H1 (cell line): ENCODE measurements around the gene RBM27. TPM values are rescaled to one million over a fixed set of nuclear protein-coding genes. Genes with fewer than 3 reads are reported as not detected.

Experiments used
- CTCF ChIA-PET: fragments of 300-600 bp; sonication (Branson Sonifier 250); formaldehyde crosslinking; loops from one replicate; lab custom pipeline; 2021; ENCODE audit not compliant: partially characterized antibody; lab: Charles Lee
- POLR2A ChIA-PET: fragments of 300-600 bp; sonication (Branson Sonifier 250); formaldehyde crosslinking; loops from one replicate; lab custom pipeline; 2021; ENCODE audit warnings: inconsistent platforms; ENCODE audit not compliant: partially characterized antibody; lab: Charles Lee
- DNase-seq, 2 experiments: peaks; one replicate each; pipeline versions ENCODE4 v3.0.0 to v3.0.0-alpha.2; 2010 to 2022; ENCODE audit warnings: low spot score in 2 of 2, low read depth in 1 of 2, mixed read lengths in 1 of 2
- FAIRE-seq: peaks from 2 replicates; lab custom pipeline; 2011; peaks lifted over from hg19 to GRCh38; lab: Jason Lieb, UNC
- H2AFZ ChIP-seq: 2 replicates; pipeline ENCODE4 v1.8.1; 2012; ENCODE audit warnings: low read length, inconsistent platforms
- H2AK5ac ChIP-seq: 2 replicates; pipeline ENCODE4 v1.6.1; 2013; ENCODE audit warnings: low read depth, low read length
- H2BK120ac ChIP-seq: replicated peaks from 2 replicates; pipeline ENCODE3; 2013; ENCODE audit warnings: low read depth, low read length, inconsistent platforms
- H2BK12ac ChIP-seq: 2 replicates; pipeline ENCODE4 v1.6.1; 2013; ENCODE audit warnings: low read depth, low read length
- H2BK15ac ChIP-seq: 2 replicates; pipeline ENCODE4 v1.6.1; 2013; ENCODE audit warnings: low read length
- H2BK20ac ChIP-seq: 2 replicates; pipeline ENCODE4 v1.6.1; 2013; ENCODE audit warnings: low read length
- H2BK5ac ChIP-seq: 2 replicates; pipeline ENCODE4 v1.6.1; 2013; ENCODE audit warnings: low read depth, low read length
- H3K14ac ChIP-seq: 2 replicates; pipeline ENCODE4 v1.6.1; 2013; ENCODE audit warnings: inconsistent platforms; ENCODE audit not compliant: insufficient read length
- H3K18ac ChIP-seq: 2 replicates; pipeline ENCODE4 v1.6.1; 2013; ENCODE audit warnings: low read length; ENCODE audit errors: extremely low read depth
- H3K23ac ChIP-seq: 2 replicates; pipeline ENCODE4 v1.6.1; 2013; ENCODE audit warnings: inconsistent platforms; ENCODE audit not compliant: insufficient read length
- H3K23me2 ChIP-seq: 2 replicates; pipeline ENCODE4 v1.6.1; 2013; ENCODE audit warnings: low read depth, low read length
- H3K27ac ChIP-seq: 2 replicates; pipeline ENCODE4 v1.6.1; 2011; ENCODE audit warnings: low read depth, low read length, inconsistent platforms
- H3K27me3 ChIP-seq, 4 experiments: replicated peaks in 1 of 4; 1 replicate in 1 of 4; 2 replicates in 3 of 4; pipeline versions ENCODE4 v1.6.1 to v1.8.1; 2011 to 2013; ENCODE audit warnings: low read length in 3 of 4, mild to moderate bottlenecking in 3 of 4, inconsistent platforms in 2 of 4, mixed read lengths in 2 of 4, moderate library complexity in 1 of 4; ENCODE audit not compliant: control insufficient read depth in 3 of 4, insufficient read depth in 3 of 4; ENCODE audit errors: extremely low read depth in 1 of 4
- H3K36me3 ChIP-seq, 4 experiments: 2 replicates each; pipeline versions ENCODE4 v1.6.1 to v1.8.1; 2011 to 2013; ENCODE audit warnings: mild to moderate bottlenecking in 4 of 4, low read length in 3 of 4, moderate library complexity in 2 of 4, control low read depth in 1 of 4, inconsistent platforms in 1 of 4; ENCODE audit not compliant: insufficient read depth in 4 of 4, control insufficient read depth in 2 of 4
- H3K4ac ChIP-seq: replicated peaks from 2 replicates; pipeline ENCODE3; 2013; ENCODE audit warnings: low read length, low read depth, mixed read lengths, inconsistent platforms; ENCODE audit not compliant: insufficient read length
- H3K4me1 ChIP-seq, 4 experiments: replicated peaks in 1 of 4; 1 replicate in 1 of 4; 2 replicates in 3 of 4; pipeline versions ENCODE4 v1.6.1 to v1.8.1; 2011 to 2013; ENCODE audit warnings: low read length in 3 of 4, inconsistent platforms in 2 of 4, mixed read lengths in 1 of 4; ENCODE audit not compliant: insufficient read depth in 4 of 4, control insufficient read depth in 3 of 4
- H3K4me2 ChIP-seq, 2 experiments: 2 replicates each; pipeline versions ENCODE4 v1.6.1 to v1.8.1; 2011 to 2013; ENCODE audit warnings: low read depth in 2 of 2, low read length in 2 of 2, control low read depth in 1 of 2, inconsistent platforms in 1 of 2, mild to moderate bottlenecking in 1 of 2; ENCODE audit not compliant: insufficient read depth in 1 of 2
- H3K4me3 ChIP-seq, 4 experiments: fragments of 200-600, 300-600 bp in 1 of 4; sonication (generic), shearing (Covaris generic), sonication (Bioruptor Twin) in 1 of 4; 2 replicates each; pipeline versions ENCODE4 v1.5.1 to v1.8.1; 2011 to 2016; ENCODE audit warnings: low read length in 4 of 4, low read depth in 3 of 4, control low read depth in 2 of 4, inconsistent platforms in 2 of 4, mild to moderate bottlenecking in 2 of 4, mixed read lengths in 1 of 4, moderate library complexity in 1 of 4; ENCODE audit not compliant: insufficient read depth in 2 of 4; ENCODE audit errors: extremely low read depth in 1 of 4
- H3K56ac ChIP-seq: replicated peaks from 2 replicates; pipeline ENCODE3; 2013; ENCODE audit warnings: low read depth, mild to moderate bottlenecking, mixed read lengths, low read length, inconsistent platforms; ENCODE audit not compliant: insufficient read length
- H3K79me1 ChIP-seq: 2 replicates; pipeline ENCODE4 v1.6.1; 2013; ENCODE audit warnings: low read depth, low read length, control low read depth
- H3K79me2 ChIP-seq, 2 experiments: 2 replicates each; pipeline versions ENCODE4 v1.6.1 to v1.8.1; 2012 to 2013; ENCODE audit warnings: low read length in 2 of 2, mild to moderate bottlenecking in 2 of 2, inconsistent platforms in 1 of 2; ENCODE audit not compliant: insufficient read depth in 2 of 2, control insufficient read depth in 1 of 2
- H3K9ac ChIP-seq, 4 experiments: replicated peaks in 1 of 4; 1 replicate in 1 of 4; 2 replicates in 3 of 4; pipeline versions ENCODE4 v1.6.1 to v1.8.1; 2011 to 2013; ENCODE audit warnings: low read depth in 3 of 4, low read length in 3 of 4, control low read depth in 2 of 4, mild to moderate bottlenecking in 2 of 4, moderate library complexity in 2 of 4, inconsistent platforms in 1 of 4; ENCODE audit errors: extremely low read depth in 1 of 4
- H3K9me3 ChIP-seq, 2 experiments: 2 replicates each; pipeline versions ENCODE4 v1.6.1 to v1.8.1; 2012 to 2013; ENCODE audit warnings: mild to moderate bottlenecking in 2 of 2, moderate library complexity in 2 of 2, control low read depth in 1 of 2, inconsistent platforms in 1 of 2, low read depth in 1 of 2, low read length in 1 of 2, mixed read lengths in 1 of 2; ENCODE audit not compliant: insufficient read depth in 2 of 2
- H4K20me1 ChIP-seq, 2 experiments: replicated peaks in 1 of 2; 2 replicates each; pipeline versions ENCODE3 to v1.8.1; 2011 to 2013; ENCODE audit warnings: inconsistent platforms in 2 of 2, low read length in 2 of 2, mild to moderate bottlenecking in 1 of 2; ENCODE audit not compliant: insufficient read depth in 2 of 2, control insufficient read depth in 1 of 2
- H4K5ac ChIP-seq: 2 replicates; pipeline ENCODE4 v1.6.1; 2013; ENCODE audit warnings: low read length, low read depth, mixed read lengths, inconsistent platforms; ENCODE audit not compliant: insufficient read length
- H4K8ac ChIP-seq: 2 replicates; pipeline ENCODE4 v1.8.0; 2013; ENCODE audit warnings: mild to moderate bottlenecking, moderate library complexity, low read length, inconsistent platforms; ENCODE audit not compliant: insufficient read depth; ENCODE audit errors: extremely low read depth
- H4K91ac ChIP-seq: replicated peaks from 2 replicates; pipeline ENCODE3; 2013; ENCODE audit warnings: low read length, mixed read lengths, inconsistent platforms; ENCODE audit not compliant: insufficient read length
- ATF3 ChIP-seq: IDR thresholded peaks from 2 replicates; pipeline ENCODE4 v1.6.1; 2011; ENCODE audit warnings: low read depth, mild to moderate bottlenecking, low read length; ENCODE audit not compliant: insufficient read depth
- BACH1 ChIP-seq: IDR thresholded peaks from 2 replicates; pipeline ENCODE4 v1.6.1; 2012; ENCODE audit warnings: low read length, improper control_type of control experiment
- CBX5 ChIP-seq: fragments of 300-800, 300-1000 bp; sonication (generic); IDR thresholded peaks from 2 replicates; pipeline ENCODE4 v1.7.1; 2016; ENCODE audit warnings: antibody characterized with exemption, low read length, low read depth
- CBX8 ChIP-seq: fragments of 300-800, 300-1000 bp; sonication (generic); IDR thresholded peaks from 2 replicates; pipeline ENCODE4 v1.7.1; 2016; ENCODE audit warnings: low read depth, low read length, borderline replicate concordance
- JUN ChIP-seq: IDR thresholded peaks from 2 replicates; pipeline ENCODE4 v1.6.1; 2011; ENCODE audit warnings: low read depth, mild to moderate bottlenecking, improper control_type of control experiment, low read length
- KDM4A ChIP-seq: IDR thresholded peaks from one replicate; pipeline ENCODE4 v1.7.1; 2012; ENCODE audit warnings: low read depth, mild to moderate bottlenecking, moderate library complexity, low read length, inconsistent platforms; ENCODE audit not compliant: severe bottlenecking
- KDM5A ChIP-seq: fragments of 200-600 bp; IDR thresholded peaks from 2 replicates; pipeline ENCODE4 v1.7.1; 2012; ENCODE audit warnings: mild to moderate bottlenecking, low read length, inconsistent platforms, mixed read lengths
- PHF8 ChIP-seq: fragments of 200-600 bp; sonication (generic); conservative IDR thresholded peaks from 2 replicates; pipeline ENCODE4 v1.7.1; 2012; ENCODE audit warnings: low read depth, mild to moderate bottlenecking, inconsistent platforms, low read length, moderate library complexity
- RXRA ChIP-seq: IDR thresholded peaks from 2 replicates; pipeline ENCODE4 v1.6.1; 2011; ENCODE audit warnings: low read depth, mild to moderate bottlenecking, low read length, moderate library complexity; ENCODE audit not compliant: insufficient read depth
- SIX5 ChIP-seq: IDR thresholded peaks from 2 replicates; pipeline ENCODE4 v1.6.1; 2011; ENCODE audit warnings: mild to moderate bottlenecking, low read depth, low read length
- SRF ChIP-seq: IDR thresholded peaks from 2 replicates; pipeline ENCODE4 v1.6.1; 2011; ENCODE audit warnings: mild to moderate bottlenecking, low read depth, low read length, moderate library complexity
- USF2 ChIP-seq: IDR thresholded peaks from 2 replicates; pipeline ENCODE4 v1.6.1; 2011; ENCODE audit warnings: low read length, improper control_type of control experiment
- WGBS, 2 experiments: shearing (Covaris generic) in 1 of 2; methylation state at CpG; one replicate each; pipeline versions ENCODE4 v1.1.6 to v1.1.7; 2013 to 2015; ENCODE audit warnings: low lambda C conversion rate in 2 of 2, mixed read lengths in 2 of 2, inconsistent platforms in 1 of 2, low coverage in 1 of 2, missing lambda C conversion rate in 1 of 2; ENCODE audit not compliant: insufficient replicate concordance in 2 of 2, insufficient coverage in 1 of 2, insufficient read length in 1 of 2; ENCODE audit errors: extremely low coverage in 1 of 2, missing lambda C conversion rate in 1 of 2; 5-methylcytosine and 5-hydroxymethylcytosine counted together
- polyA plus RNA-seq, 7 experiments: library from polyadenylated mRNA; depleted of rRNA in 3 of 7; stranded (reverse) in 5 of 7; unstranded in 2 of 7; fragments of >200 nt in 5 of 7; fragments of 200-250 nt in 2 of 7; gene quantifications; 1 replicate in 5 of 7; 2 replicates in 1 of 7; 4 replicates in 1 of 7; pipeline versions ENCODE4 v1.2.1 to v1.2.3, GENCODE V29; 2011 to 2013; ENCODE audit warnings: missing spikeins in 2 of 7, mixed read lengths in 2 of 7
- total RNA-seq: library from RNA; stranded (reverse); fragmentation: NEBNext Ultra II Directional; extraction: Animal tissue kit (Norgen Biotek cat#: 25700); gene quantifications from 2 replicates; pipeline ENCODE4 v1.2.1, GENCODE V29; 2021

The RBM27 gene
- total and polyA plus RNA-seq, 2 of the 8 experiments (the other 6 are each of a cell fraction or from before 2014, with no cell fraction given): 13.1 to 42.9 TPM

- H3K27ac ChIP-seq: no peak overlapping the region
- H3K56ac ChIP-seq: no peak overlapping the region
- H3K23ac ChIP-seq: no peak overlapping the region
- H4K91ac ChIP-seq: no peak overlapping the region
- H3K4ac ChIP-seq: no peak overlapping the region
- no peak overlapping the region for H3K4me3 ChIP-seq
- H3K9me3 ChIP-seq: no peaks in the 10 kb centered on the region
- no peak overlapping the region for H3K18ac ChIP-seq
- no peaks in the 10 kb centered on the region for H3K4me1 ChIP-seq
- DNase-seq: no peak
- no peak overlapping the region for H2BK12ac ChIP-seq
- H2BK120ac ChIP-seq: no peak overlapping the region
- no peak overlapping the region for H2AFZ ChIP-seq
- no peak overlapping the region for H3K9ac ChIP-seq
- ChIA-PET POLR2A (no interaction called here), CTCF (no interaction called here)
- no peak overlapping the region for H3K4me2 ChIP-seq
- H2BK20ac ChIP-seq: no peak overlapping the region
- no peaks in the 10 kb centered on the region for H3K27me3 ChIP-seq
- no peaks in the 10 kb centered on the region for H3K23me2 ChIP-seq
- H3K79me2 ChIP-seq: peaks cover 0 to 37% of the 10 kb centered on the region in 2 experiments; a peak in 2 of 4 replicates
- no peak overlapping the region for H4K8ac ChIP-seq
- TF ChIP-seq ATF3: no peak
- TF ChIP-seq CBX8: no peak
- no peak for TF ChIP-seq USF2
- TF ChIP-seq BACH1: no peak
- TF ChIP-seq KDM5A: no peak
- TF ChIP-seq JUN: no peak
- TF ChIP-seq PHF8: no peak
- TF ChIP-seq KDM4A: no peak
- TF ChIP-seq SRF: no peak
- TF ChIP-seq RXRA: no peak
- no peak for TF ChIP-seq SIX5
- TF ChIP-seq CBX5: no peak
- peaks cover 2 to 44% (median 8%) of the 10 kb centered on the region in 4 experiments; a peak in 5 of 8 replicates for H3K36me3 ChIP-seq
- no peak for FAIRE-seq
- H2AK5ac ChIP-seq: no peak overlapping the region
- no peak overlapping the region for H4K5ac ChIP-seq
- H2BK5ac ChIP-seq: no peak overlapping the region
- no peak overlapping the region for H2BK15ac ChIP-seq
- no peak overlapping the region for H3K14ac ChIP-seq
- WGBS, 2 experiments: 95% methylated on average over 1 of the region's 1 CpG; no CpG with 5 or more reads in 1 of the 2 experiments
- no peaks in the 10 kb centered on the region for H3K79me1 ChIP-seq
- peaks cover 0 to 2% of the 10 kb centered on the region in 2 experiments for H4K20me1 ChIP-seq
These were observed 19.8 kb downstream of the RBM27 start for GRCh38 chr5:146223179-146223578.
